ENCODE measurements around the gene MICALL1. TPM values are rescaled to one million over a fixed set of nuclear protein-coding genes. Genes with fewer than 3 reads are reported as not detected.
A peak's percentile ranks its signal among the peaks of the same experiment; 100 is the strongest.
"Not testable (repeated sequence)": the region's sequence is repeated elsewhere in the genome, so short reads cannot be mapped to it uniquely, and the experiment has no call there.

The MICALL1 gene
- total RNA-seq, 4 donors from 2014 or later = 125 to 157 (median 131) TPM

- H3K27me3 ChIP-seq = no peaks in the 10 kb centered on the region
- 68% methylated on average over 8 of the region's 8 CpGs for WGBS
- H3K36me3 ChIP-seq = no peaks in the 10 kb centered on the region
- TF ChIP-seq CTCF (IDR thresholded peaks at IDR 0.05) (no peak), POLR2A (IDR thresholded peaks at IDR 0.05) (no peak), POLR2AphosphoS5 (IDR thresholded peaks at IDR 0.05) (no peak), EP300 (IDR thresholded peaks at IDR 0.05) (no peak)
- no peak overlapping the region for H3K27ac ChIP-seq
- H3K4me3 ChIP-seq = no peak overlapping the region
- H3K4me1 ChIP-seq = peaks cover 22% of the 10 kb centered on the region
- no peaks in the 10 kb centered on the region for H3K9me3 ChIP-seq
- no peak for DNase-seq (ENCODE audit: low spot score in 2 of 2)
Observed at GRCh38 chr22:37951305-37951704, 45.2 kb downstream of the MICALL1 start.

- not testable (repeated sequence) for DNase-seq (ENCODE audit: low spot score in 2 of 2); H3K27ac ChIP-seq; H3K9me3 ChIP-seq; H3K27me3 ChIP-seq
- H3K4me3 ChIP-seq = peak overlapping the region; percentile 98
- H3K4me1 ChIP-seq = peaks cover 22% of the 10 kb centered on the region
- peaks cover 13% of the 10 kb centered on the region for H3K36me3 ChIP-seq
- 11% methylated on average over 9 of the region's 20 CpGs for WGBS
Observed at GRCh38 chr22:37952629-37953028, 46.5 kb downstream of the MICALL1 start.

GRCh38 chr22:37953062-37953436 lies 47.0 kb downstream of the MICALL1 start:
- Histone ChIP-seq H3K36me3 (peaks cover 17% of the 10 kb centered on the region), H3K4me1 (peaks cover 22% of the 10 kb centered on the region), H3K27me3 (no peaks in the 10 kb centered on the region), H3K27ac (peak overlapping the region; percentile 73), H3K9me3 (no peaks in the 10 kb centered on the region), H3K4me3 (peak overlapping the region; percentile 98)
- no peak for DNase-seq (ENCODE audit: low spot score in 2 of 2)
- TF ChIP-seq POLR2A (IDR thresholded peaks at IDR 0.05) = no peak
- no peak for TF ChIP-seq CTCF (IDR thresholded peaks at IDR 0.05)
- WGBS = 0% methylated on average over 1 of the region's 13 CpGs

- Histone ChIP-seq H3K27ac (peak within 1 kb of the TSS; percentile 73), H3K27me3 (no peaks in the 10 kb centered on the region), H3K36me3 (peaks cover 23% of the 10 kb centered on the region), H3K9me3 (no peaks in the 10 kb centered on the region), H3K4me3 (peak within 1 kb of the TSS; percentile 98), H3K4me1 (peaks cover 22% of the 10 kb centered on the region)
- peak in 1 of 3 donors; percentile 47 for TF ChIP-seq POLR2AphosphoS5 (IDR thresholded peaks at IDR 0.05)
- TF ChIP-seq POLR2A (IDR thresholded peaks at IDR 0.05) = peak; percentile 8 to 47
- TF ChIP-seq CTCF (IDR thresholded peaks at IDR 0.05) = no peak
- TF ChIP-seq EP300 (IDR thresholded peaks at IDR 0.05) = no peak
- peak; percentile 97 for DNase-seq (ENCODE audit: low spot score in 2 of 2)
- 0% methylated on average over 39 of the region's 52 CpGs for WGBS
Observed at GRCh38 chr22:37953437-37954179, 47.5 kb downstream of the MICALL1 start, which contains the start of the genes C22orf23 and POLR2F. Gene C22orf23 (minus strand): TSS chr22:37953601. CDS start chr22:37953149, 452 bp downstream. Gene POLR2F (plus strand): TSS chr22:37953699. CDS start chr22:37953788, 89 bp downstream.

GRCh38 chr22:37954686-37955085 lies 48.6 kb downstream of the MICALL1 start:
- H3K4me1 ChIP-seq = peaks cover 22% of the 10 kb centered on the region
- TF ChIP-seq EP300 (IDR thresholded peaks at IDR 0.05) (no peak), POLR2AphosphoS5 (IDR thresholded peaks at IDR 0.05) (no peak), CTCF (IDR thresholded peaks at IDR 0.05) (no peak), POLR2A (IDR thresholded peaks at IDR 0.05) (no peak)
- no peak for DNase-seq (ENCODE audit: low spot score in 2 of 2)
- H3K27me3 ChIP-seq = no peaks in the 10 kb centered on the region
- peaks cover 34% of the 10 kb centered on the region for H3K36me3 ChIP-seq
- H3K4me3 ChIP-seq = peak overlapping the region; percentile 98
- 73% methylated on average over 4 of the region's 4 CpGs for WGBS
- H3K9me3 ChIP-seq = no peaks in the 10 kb centered on the region
- no peak overlapping the region for H3K27ac ChIP-seq

GRCh38 chr22:37955825-37956397 lies 49.8 kb downstream of the MICALL1 start:
- H3K27ac ChIP-seq; H3K9me3 ChIP-seq; H3K27me3 ChIP-seq; H3K4me3 ChIP-seq; DNase-seq (ENCODE audit: low spot score in 2 of 2): not testable (repeated sequence)
- 84% methylated on average over 15 of the region's 15 CpGs for WGBS
- Histone ChIP-seq H3K36me3 (peaks cover 46% of the 10 kb centered on the region), H3K4me1 (peaks cover 22% of the 10 kb centered on the region)
